ENCODE measurements around the gene CCDC117. TPM values are rescaled to one million over a fixed set of nuclear protein-coding genes. Genes with fewer than 3 reads are reported as not detected.

Gene CCDC117
- total RNA-seq, 1 experiment from 2014 or later = 40.0 TPM

- Histone ChIP-seq H4K20me1 (ENCODE audit: control insufficient read depth, insufficient read depth, insufficient read length) (no peaks in the 10 kb centered on the region), H2BK20ac (ENCODE audit: low read depth, low read length, poor library complexity, severe bottlenecking) (no peak overlapping the region), H3K9ac (ENCODE audit: extremely low read depth, insufficient read length, low read length) (no peak overlapping the region), H3K79me2 (ENCODE audit: insufficient read depth, low read length) (no peaks in the 10 kb centered on the region), H2BK15ac (ENCODE audit: low read depth, low read length) (no peak overlapping the region), H3K23ac (ENCODE audit: insufficient read length, low read depth, low read length) (no peak overlapping the region), H3K4me1 (ENCODE audit: insufficient read depth, low read length) (no peaks in the 10 kb centered on the region), H3K79me1 (ENCODE audit: insufficient read depth, low read depth, low read length, poor library complexity, severe bottlenecking) (no peaks in the 10 kb centered on the region), H2BK5ac (ENCODE audit: insufficient read length, low read length) (no peak overlapping the region), H3K27ac (ENCODE audit: insufficient read length, low read depth, low read length) (no peak overlapping the region), H3K23me2 (ENCODE audit: insufficient read length, low read depth, low read length, poor library complexity, severe bottlenecking) (no peaks in the 10 kb centered on the region), H3K14ac (ENCODE audit: insufficient read depth, low read length) (no peak overlapping the region), H3K56ac (ENCODE audit: insufficient read length, low read depth, low read length) (no peak overlapping the region), H3K18ac (ENCODE audit: insufficient read length, low read depth, low read length) (no peak overlapping the region), H3K27me3 (ENCODE audit: insufficient read depth, low read length) (no peaks in the 10 kb centered on the region), H3T11ph (ENCODE audit: low read length) (no peak overlapping the region), H4K5ac (ENCODE audit: insufficient read length, low read depth, low read length) (no peak overlapping the region), H2AK5ac (ENCODE audit: insufficient read length, low read length) (no peak overlapping the region), H2AFZ (ENCODE audit: low read length) (no peak overlapping the region), H3K4me2 (ENCODE audit: insufficient read depth, insufficient read length, low read length) (no peak overlapping the region), H3K4ac (ENCODE audit: low read depth, low read length) (no peak overlapping the region), H2BK120ac (ENCODE audit: low read depth, low read length, poor library complexity, severe bottlenecking) (no peak overlapping the region), H3K9me3 (ENCODE audit: control insufficient read depth, low read depth, low read length) (no peaks in the 10 kb centered on the region), H2BK12ac (ENCODE audit: insufficient read length, low read depth, low read length) (no peak overlapping the region), H4K91ac (ENCODE audit: insufficient read length, low read depth, low read length) (no peak overlapping the region), H4K8ac (replicated peaks; ENCODE audit: insufficient read length, low read depth, low read length) (no peak overlapping the region)
- DNase-seq = no peak
- no peak overlapping the region for H3K27ac Mint-ChIP-seq
- no peak for TF ChIP-seq CTCF (conservative IDR thresholded peaks at IDR 0.05)
- peaks cover 0 to 8% (median 2%) of the 10 kb centered on the region in 3 experiments; a peak in 4 of 7 replicates for H3K36me3 Mint-ChIP-seq (ENCODE audit: insufficient read depth in 1 of 3, low read depth in 3 of 3)
- H3K4me3 Mint-ChIP-seq = no peak overlapping the region
- no CpG with 5 or more reads among the region's 13 CpGs for whole genome bisulfite sequencing (ENCODE audit: extremely low coverage, insufficient read length, low lambda C conversion rate)
- H3K4me1 Mint-ChIP-seq = peaks cover 3% of the 10 kb centered on the region in 2 experiments
- no peaks in the 10 kb centered on the region for H3K9me3 Mint-ChIP-seq
- no peaks in the 10 kb centered on the region for H3K27me3 Mint-ChIP-seq (ENCODE audit: low read depth)
Measured at GRCh38 chr22:28810821-28811491, 38.5 kb downstream of the CCDC117 start.

All from H9 (cell line).